GM12892 (cell line): ENCODE measurements around the gene SGTB.
"Not testable (repeated sequence)": the region's sequence is repeated elsewhere in the genome, so short reads cannot be mapped to it uniquely, and the experiment has no call there.

ENCODE experiments used
- DNase-seq: peaks from one replicate; pipeline ENCODE4 v3.0.0; 2011; ENCODE audit not compliant: insufficient read length
- FAIRE-seq: peaks from 2 replicates; lab custom pipeline; 2011; peaks lifted over from hg19 to GRCh38; lab: Jason Lieb, UNC
- POLR2A ChIP-seq: IDR thresholded peaks from 2 replicates; pipeline ENCODE4 v1.6.1; 2011; ENCODE audit warnings: low read depth, low read length, control low read depth
- POLR2AphosphoS5 ChIP-seq: IDR thresholded peaks from 2 replicates; pipeline ENCODE4 v1.6.1; 2011; ENCODE audit warnings: low read depth, low read length, control low read depth
- TAF1 ChIP-seq: IDR thresholded peaks from 2 replicates; pipeline ENCODE4 v1.6.1; 2011; ENCODE audit warnings: low read depth, mild to moderate bottlenecking, control low read depth, low read length, borderline replicate concordance

SGTB gene

DNA sequence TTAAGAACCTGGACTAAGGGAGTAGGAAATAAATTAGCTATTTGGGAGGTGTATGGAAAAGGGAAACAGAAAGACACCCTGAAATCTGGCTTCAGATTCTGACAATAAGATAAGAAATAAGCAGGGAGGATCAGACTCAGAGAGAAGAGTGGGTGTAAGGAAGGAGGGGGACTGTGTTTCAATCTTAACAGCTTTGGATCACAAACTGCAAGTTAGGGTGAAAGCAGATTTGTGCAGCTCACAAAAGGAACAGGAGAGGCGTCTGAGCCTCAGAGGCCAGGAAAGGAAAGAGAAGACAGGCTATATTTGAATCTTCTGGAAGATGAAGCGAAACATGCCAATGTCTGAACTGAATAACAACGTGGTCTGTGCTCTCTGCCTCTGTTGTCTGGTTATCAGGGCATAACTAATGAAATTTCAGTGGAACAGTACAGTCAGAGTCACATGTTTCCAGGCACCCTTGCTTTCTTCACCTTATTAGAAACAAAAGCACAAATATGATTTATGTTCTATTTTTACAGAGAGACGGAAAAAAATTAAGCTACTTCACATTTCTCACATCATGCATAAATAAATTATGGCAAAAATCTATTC lies 26.6 kb downstream of the SGTB start:
- no peak for DNase-seq
- TF ChIP-seq POLR2AphosphoS5: no peak
- no peak for TF ChIP-seq POLR2A
- no peak for TF ChIP-seq TAF1
- peak; percentile 75 for FAIRE-seq

DNA sequence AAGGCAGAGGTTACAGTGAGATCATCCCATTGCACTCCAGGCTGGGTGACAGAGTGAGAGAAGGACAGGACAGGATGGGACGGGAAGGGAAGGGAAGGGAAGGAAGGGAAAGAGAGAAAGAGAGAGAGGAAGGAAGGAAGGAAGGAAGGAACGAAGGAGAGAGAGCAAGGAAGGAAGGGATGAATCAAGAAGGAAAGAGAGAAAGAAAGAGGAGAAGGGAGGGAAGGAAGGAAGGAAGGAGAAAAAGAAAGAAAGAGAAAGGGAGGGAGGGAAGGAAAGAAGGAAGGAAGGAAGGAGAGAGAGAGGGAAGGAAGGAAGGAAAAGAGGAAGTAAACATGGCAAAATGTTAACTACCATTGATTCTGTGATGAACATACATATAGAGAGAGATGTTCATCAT lies 28.8 kb downstream of the SGTB start:
- FAIRE-seq: no peak

DNA sequence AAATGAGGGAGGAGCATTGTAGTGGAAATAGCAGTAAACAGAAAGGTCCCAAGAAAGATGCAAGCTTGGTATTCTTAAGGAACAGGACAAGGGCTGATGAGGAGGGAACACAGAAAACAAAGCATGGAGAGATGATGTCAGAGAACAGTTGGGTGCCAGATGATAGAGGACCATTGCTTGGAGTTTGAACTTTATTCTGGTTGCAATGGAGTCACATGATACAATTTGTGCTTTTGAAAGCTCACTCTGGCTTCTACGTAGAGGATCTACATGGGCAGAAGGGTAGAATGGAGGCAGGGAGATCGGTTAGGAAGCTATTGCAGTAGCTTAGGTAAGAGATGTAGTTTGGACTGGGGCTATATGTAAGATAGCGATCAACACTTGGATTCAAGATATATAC lies 39.8 kb downstream of the SGTB start:
- FAIRE-seq (no peak), DNase-seq (no peak)
- TF ChIP-seq POLR2AphosphoS5: no peak
- no peak for TF ChIP-seq POLR2A
- TF ChIP-seq TAF1: no peak

More for the DNA sequence above, 28.8 kb downstream of the SGTB start:
- TF ChIP-seq TAF1 (no peak), POLR2A (no peak), POLR2AphosphoS5 (no peak)
- DNase-seq: no peak

DNA sequence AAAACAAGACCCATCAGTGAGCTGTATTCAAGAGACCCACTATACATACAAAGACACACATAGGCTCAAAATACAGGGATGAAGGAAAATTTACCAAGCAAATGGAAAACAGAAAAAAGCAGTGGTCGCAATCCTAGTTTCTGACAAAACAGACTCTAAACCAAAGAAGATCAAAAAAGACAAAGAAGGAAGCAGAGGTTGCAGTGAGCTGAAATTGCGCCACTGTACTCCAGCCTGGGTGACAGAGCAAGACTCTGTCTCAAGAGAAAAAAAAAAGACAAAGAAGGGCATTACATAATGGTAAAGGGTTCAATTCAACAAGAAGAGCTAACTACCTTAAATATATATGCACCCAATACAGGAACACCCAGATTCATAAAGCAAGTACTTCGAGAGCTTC lies 45.9 kb downstream of the SGTB start:
- DNase-seq, FAIRE-seq: not testable (repeated sequence)

DNA sequence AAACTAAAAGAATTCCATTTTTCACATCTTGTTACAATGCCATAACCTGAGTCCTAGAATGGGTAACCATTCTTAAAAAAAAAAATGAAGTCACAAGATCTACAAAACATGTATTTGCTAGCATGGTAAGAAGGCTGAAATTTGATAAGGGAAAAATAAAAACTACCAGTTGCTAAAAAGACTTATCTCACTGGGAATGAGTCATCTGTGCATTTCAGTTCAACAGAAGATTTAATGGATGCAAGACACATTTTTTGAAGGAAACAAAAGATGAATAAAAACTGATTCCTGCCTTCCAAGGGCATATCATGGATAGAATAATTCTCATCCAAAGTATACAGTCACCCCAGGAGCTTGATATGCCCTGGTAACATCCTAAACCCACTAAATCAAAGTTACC lies 47.2 kb downstream of the SGTB start:
- DNase-seq: no peak
- no peak for FAIRE-seq
- TF ChIP-seq TAF1 (no peak), POLR2A (no peak), POLR2AphosphoS5 (no peak)

DNA sequence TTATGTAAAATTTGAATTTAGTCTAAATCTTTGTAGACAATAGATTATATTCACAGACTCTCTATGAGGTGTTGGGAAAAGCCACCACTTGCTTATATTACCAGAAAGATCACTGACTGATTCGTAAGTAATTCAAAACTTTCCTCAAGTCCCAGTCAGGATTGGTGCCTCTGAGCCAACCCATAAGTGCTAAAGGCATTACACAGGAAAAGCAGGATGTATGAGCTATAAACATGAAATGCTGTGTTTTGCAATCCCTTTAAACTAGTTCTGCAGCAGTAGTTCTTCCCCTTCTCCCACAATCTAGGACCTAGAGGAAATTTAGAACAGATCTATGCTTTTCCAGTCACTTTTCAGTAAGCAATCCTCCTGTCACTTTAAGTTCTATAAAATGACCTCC lies 49.1 kb downstream of the SGTB start:
- DNase-seq (no peak), FAIRE-seq (no peak)
- TF ChIP-seq TAF1 (no peak), POLR2A (no peak), POLR2AphosphoS5 (no peak)

DNA sequence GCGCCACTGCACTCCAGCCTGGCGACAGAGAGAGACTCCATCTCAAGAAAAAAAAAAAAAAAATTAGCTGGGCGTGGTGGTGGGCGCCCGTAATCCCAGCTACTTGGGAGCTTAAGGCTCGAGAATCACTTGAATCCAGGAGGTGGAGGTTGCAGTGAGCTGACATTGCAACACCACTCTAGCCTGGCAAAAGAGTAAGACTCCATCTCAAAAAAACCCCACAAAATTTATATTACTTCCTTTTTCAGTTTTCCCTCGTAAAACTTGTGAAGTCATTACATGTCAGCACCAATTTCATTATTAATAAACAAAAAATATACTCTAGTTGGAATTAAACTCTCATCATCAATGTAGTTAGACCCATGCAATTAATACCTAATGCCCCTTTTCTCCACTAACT lies 53.2 kb downstream of the SGTB start:
- TF ChIP-seq POLR2AphosphoS5: no peak
- no peak for TF ChIP-seq POLR2A
- no peak for TF ChIP-seq TAF1
- FAIRE-seq: no peak

DNA sequence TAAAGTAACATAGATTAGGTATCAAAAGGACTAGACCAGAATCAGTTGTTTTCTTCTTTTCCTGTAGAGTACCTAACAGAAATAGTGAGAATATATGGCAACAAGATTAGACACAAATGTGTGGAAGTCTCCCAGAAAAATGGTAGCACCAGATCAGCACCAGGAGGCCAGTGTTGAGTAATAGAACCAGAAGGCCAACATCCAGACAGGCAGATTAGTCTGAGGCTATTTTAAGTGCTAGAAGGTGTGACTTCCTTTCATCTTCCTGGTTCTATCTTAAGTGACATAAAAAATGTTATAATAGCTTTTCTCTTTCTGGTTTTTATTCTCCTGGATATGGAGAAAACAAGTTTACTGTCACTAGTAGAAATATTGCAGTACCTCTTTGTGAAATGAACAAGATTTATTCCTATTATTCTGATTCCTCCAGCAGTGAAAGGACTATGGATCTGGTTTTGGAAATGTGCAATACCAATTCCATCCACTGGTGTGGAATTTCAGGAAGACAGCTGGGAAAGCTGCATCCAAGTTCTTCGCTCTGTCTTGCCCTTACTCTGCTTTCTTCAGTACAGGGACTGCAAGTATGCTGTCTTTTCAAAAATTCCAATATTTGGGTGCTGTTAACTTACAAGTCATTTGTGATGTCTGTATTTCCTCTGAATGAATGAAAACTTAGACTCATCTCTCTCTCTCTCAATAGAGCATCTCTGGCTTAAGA lies 57.9 kb downstream of the SGTB start:
- no peak for DNase-seq
- no peak for TF ChIP-seq POLR2AphosphoS5
- no peak for TF ChIP-seq POLR2A
- no peak for TF ChIP-seq TAF1

More for the DNA sequence above, 53.2 kb downstream of the SGTB start:
- DNase-seq: no peak

DNA sequence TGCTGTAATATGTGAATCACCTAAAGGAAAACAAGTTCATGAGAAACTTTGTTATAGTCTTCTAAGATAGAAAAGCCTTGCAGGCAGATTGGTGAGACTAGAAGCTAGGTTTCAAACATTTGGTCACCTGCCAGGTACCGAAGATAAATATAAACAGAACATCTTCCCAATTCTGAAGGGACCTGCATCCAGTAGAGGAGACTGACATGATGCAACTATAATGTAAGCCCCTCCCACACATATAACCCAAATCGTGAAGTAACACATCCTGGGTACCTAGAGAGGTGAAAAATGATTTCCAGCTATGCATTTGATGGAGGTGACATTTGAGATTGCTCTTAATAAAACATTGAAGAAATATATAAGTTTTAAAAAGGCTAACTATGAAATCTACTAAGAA lies 67.2 kb downstream of the SGTB start:
- DNase-seq: no peak
- FAIRE-seq: no peak
- TF ChIP-seq POLR2AphosphoS5 (no peak), POLR2A (no peak), TAF1 (no peak)

More for the DNA sequence above, 57.9 kb downstream of the SGTB start:
- FAIRE-seq: peak; percentile 36

DNA sequence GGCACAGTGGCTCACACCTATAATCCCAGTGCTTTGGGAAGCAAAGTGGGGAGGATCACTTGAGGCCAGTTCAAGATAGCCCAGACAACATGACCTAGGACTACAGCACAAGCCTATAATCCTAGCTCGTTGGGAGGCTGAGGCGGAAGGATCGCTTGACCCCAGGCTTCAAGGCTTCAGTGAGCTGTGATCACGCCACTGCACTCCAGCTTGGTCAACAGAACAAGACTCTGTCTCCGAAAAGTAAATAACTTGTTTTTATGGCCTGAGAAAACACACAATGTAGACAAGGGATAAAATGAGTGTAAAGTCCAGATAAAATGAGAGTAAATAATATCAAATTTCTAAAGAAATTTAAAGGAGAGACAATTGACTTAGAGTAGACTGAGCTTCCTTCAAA lies 70.8 kb downstream of the SGTB start:
- TF ChIP-seq TAF1: no peak
- TF ChIP-seq POLR2AphosphoS5: no peak
- TF ChIP-seq POLR2A: no peak
- DNase-seq (no peak), FAIRE-seq (peak; percentile 64)

DNA sequence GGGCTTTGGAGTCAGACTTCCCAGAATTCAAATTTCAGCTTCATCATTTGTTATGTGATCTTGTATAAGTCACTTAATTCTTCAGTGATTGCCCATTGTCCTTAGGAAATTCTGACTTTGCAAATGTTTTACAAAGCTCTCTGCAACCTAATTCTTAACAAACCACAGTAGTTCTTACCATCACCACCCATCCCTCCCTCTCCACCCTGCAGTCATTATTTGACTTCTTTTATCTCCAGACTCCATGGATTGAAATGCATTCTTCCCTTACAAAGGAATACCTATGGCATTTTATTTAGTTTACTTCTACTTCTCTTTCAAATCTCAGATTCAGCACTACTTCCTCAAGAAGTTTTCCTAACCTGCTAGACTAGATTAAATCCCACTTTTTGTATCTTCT lies 74.0 kb downstream of the SGTB start:
- TF ChIP-seq TAF1 (no peak), POLR2A (no peak), POLR2AphosphoS5 (no peak)
- FAIRE-seq (no peak), DNase-seq (no peak)

DNA sequence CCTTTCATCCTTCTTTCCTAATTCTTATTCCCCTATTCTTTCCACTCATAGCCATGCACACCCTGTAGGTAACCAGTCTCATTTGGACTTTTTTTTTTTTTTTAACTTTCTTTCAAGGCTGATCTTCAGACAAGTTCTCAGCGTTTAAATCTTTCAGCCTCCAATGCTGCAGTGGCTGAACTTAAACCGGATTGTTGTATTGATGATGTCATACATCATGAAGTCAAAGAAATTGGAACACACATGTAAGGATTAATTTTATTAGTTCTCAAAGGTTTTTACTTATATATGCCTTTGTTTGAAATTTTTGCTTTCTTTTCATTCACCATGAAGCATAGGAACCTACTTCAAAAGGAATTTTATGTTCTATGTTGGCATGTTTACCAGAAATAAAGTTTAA lies 75.0 kb downstream of the SGTB start:
- DNase-seq (no peak), FAIRE-seq (no peak)
- no peak for TF ChIP-seq TAF1
- no peak for TF ChIP-seq POLR2A
- no peak for TF ChIP-seq POLR2AphosphoS5

DNA sequence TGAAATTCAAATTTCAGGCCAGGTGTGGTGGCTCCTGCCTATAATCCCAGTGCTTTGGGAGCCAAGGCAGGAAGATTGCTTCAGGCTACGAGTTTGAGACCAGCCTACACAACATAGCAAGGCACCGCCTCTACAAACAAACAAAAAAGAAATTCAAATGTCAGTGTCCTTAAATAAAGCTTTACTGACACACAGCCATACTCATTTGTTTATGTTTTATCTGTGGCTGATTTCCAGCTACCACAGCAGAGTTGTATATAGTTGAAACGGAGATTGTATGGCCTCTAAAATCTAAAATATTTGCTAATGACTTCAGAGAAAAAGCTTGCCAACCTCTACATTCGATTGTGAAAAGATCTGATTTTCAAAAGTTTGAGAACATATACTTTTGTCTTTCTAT lies 81.7 kb downstream of the SGTB start:
- TF ChIP-seq TAF1 (no peak), POLR2A (no peak), POLR2AphosphoS5 (no peak)
- no peak for FAIRE-seq
- no peak for DNase-seq
